Spleen (tissue), 11 donors: ENCODE measurements around the gene AMIGO1. TPM values are rescaled to one million over a fixed set of nuclear protein-coding genes. Genes with fewer than 3 reads are reported as not detected.

Experiments
- DNase-seq: peaks from one replicate; pipeline ENCODE4 v3.0.0-alpha.2; 2020
- H3K27ac ChIP-seq, 8 donors: fragments of 200-600 bp; sonication (generic) in 7 of 8; 1 replicate in 4 of 8; 2 replicates in 4 of 8; pipeline versions ENCODE4 v1.5.0 to v1.8.0; 2016 to 2021; ENCODE audit warnings: inconsistent platforms in 4 of 8, mild to moderate bottlenecking in 4 of 8, moderate library complexity in 1 of 8
- H3K27me3 ChIP-seq, 7 donors: fragments of 200-600 bp; sonication (generic) in 6 of 7; replicated peaks in 1 of 7; 1 replicate in 4 of 7; 2 replicates in 3 of 7; pipeline versions ENCODE4 v1.5.0 to v1.8.0; 2016 to 2021; ENCODE audit warnings: inconsistent platforms in 3 of 7, mild to moderate bottlenecking in 1 of 7
- H3K36me3 ChIP-seq, 6 donors: fragments of 200-600 bp; sonication (generic) in 5 of 6; 1 replicate in 4 of 6; 2 replicates in 2 of 6; pipeline versions ENCODE4 v1.5.0 to v1.8.0; 2016 to 2021; ENCODE audit warnings: inconsistent platforms in 2 of 6
- H3K4me1 ChIP-seq, 6 donors: fragments of 200-600 bp; sonication (generic) in 5 of 6; 1 replicate in 3 of 6; 2 replicates in 3 of 6; pipeline versions ENCODE4 v1.5.0 to v1.8.0; 2016 to 2021; ENCODE audit warnings: inconsistent platforms in 3 of 6
- H3K4me3 ChIP-seq, 8 donors: fragments of 200-600 bp; sonication (generic) in 7 of 8; 1 replicate in 4 of 8; 2 replicates in 4 of 8; pipeline versions ENCODE4 v1.5.0 to v1.8.0; 2016 to 2021; ENCODE audit warnings: inconsistent platforms in 4 of 8, mild to moderate bottlenecking in 4 of 8, moderate library complexity in 2 of 8
- H3K9me3 ChIP-seq, 8 donors: fragments of 200-600 bp; sonication (generic) in 7 of 8; 1 replicate in 4 of 8; 2 replicates in 4 of 8; pipeline versions ENCODE4 v1.5.0 to v1.8.0; 2016 to 2021; ENCODE audit warnings: inconsistent platforms in 4 of 8
- CTCF ChIP-seq, 11 experiments: fragments of 200-600 bp in 7 of 11; fragments of 450-650 bp in 4 of 11; sonication (generic) in 4 of 11; IDR thresholded peaks in 8 of 11; conservative IDR thresholded peaks in 3 of 11; 1 replicate in 7 of 11; 2 replicates in 4 of 11; pipeline versions ENCODE4 v1.4.0 to v1.8.0; 2016 to 2021; ENCODE audit warnings: antibody characterized with exemption in 11 of 11, inconsistent platforms in 4 of 11, mild to moderate bottlenecking in 1 of 11
- POLR2A ChIP-seq, 3 donors: fragments of 450-650 bp; IDR thresholded peaks; one replicate each; pipeline ENCODE4 v1.5.1; 2017; ENCODE audit warnings: antibody characterized with exemption in 3 of 3, mild to moderate bottlenecking in 1 of 3
- POLR2AphosphoS5 ChIP-seq, 3 donors: sonication (generic); formaldehyde crosslinking; IDR thresholded peaks; one replicate each; pipeline ENCODE4 v1.5.1; 2017; ENCODE audit warnings: antibody characterized with exemption in 3 of 3
- WGBS, 5 donors: extraction: QIAGEN DNeasy Blood & Tissue Kit in 3 of 5; methylation state at CpG; one replicate each; pipeline versions ENCODE4 v1.1.5 to v1.1.7; 2013 to 2018; 5-methylcytosine and 5-hydroxymethylcytosine counted together
- intact Hi-C: fragments of 100-400 bp; cut with DNase I; formaldehyde crosslinking; loops from one replicate; pipeline ENCODE4 v1.15.0; 2023; ENCODE audit warnings: low total_unique reads
- polyA plus RNA-seq, 3 donors: library from polyadenylated mRNA; stranded (reverse); fragments of 200-250 nt; gene quantifications; one replicate each; pipeline ENCODE4 v1.2.1, GENCODE V29; 2013
- total RNA-seq, 7 donors: library from RNA; depleted of rRNA in 3 of 7; stranded (reverse); fragments of >200 nt in 3 of 7; fragmentation: NEBNext Ultra II Directional in 4 of 7; extraction: Animal tissue kit (Norgen Biotek cat#: 25700) in 4 of 7; gene quantifications; one replicate each; pipeline versions ENCODE4 v1.1.0 to v1.2.1, GENCODE V29; 2016 to 2021
- donor health status: healthy with polysubstance abuse.
- donor health status: DM: no; HTN: no; CAD: no; lungs with moderate emphysema.
- donor health status: DM: no; HTN: no; CAD: no.
- donor health status: Bipolar disorder and iron deficiency.
- donor health status: healthy.
- donor health status: DM: no; HTN: no; CAD: no.
- donor health status: DM: yes; HTN: yes; CAD: no.

The AMIGO1 gene
- total and polyA plus RNA-seq, 10 donors: 0.57 to 8.5 (median 5.4) TPM

- TF ChIP-seq POLR2AphosphoS5 (IDR thresholded peaks at IDR 0.05): peak in 1 of 3 donors; percentile 6
- TF ChIP-seq CTCF (IDR thresholded peaks at IDR 0.05 in 8 of 11, conservative IDR thresholded peaks at IDR 0.05 in 3 of 11): peak in 5 of 11 experiments; percentile 9 to 27 (median 13)
- no peak for TF ChIP-seq POLR2A (IDR thresholded peaks at IDR 0.05)
- peak overlapping the region; percentile 53 to 90 (median 70) for H3K4me3 ChIP-seq
- peak overlapping the region in 7 of 8 donors; percentile 32 to 97 (median 70) for H3K27ac ChIP-seq
- peaks cover 0 to 16% (median 0%) of the 10 kb centered on the region in 7 donors for H3K27me3 ChIP-seq
- H3K9me3 ChIP-seq: no peaks in the 10 kb centered on the region
- DNase-seq: peak; percentile 91
- H3K36me3 ChIP-seq: peaks cover 0 to 20% (median 0%) of the 10 kb centered on the region in 6 donors
- intact Hi-C loops: loop anchor here (2.0 kb wide), 1 partner anchor 56 kb away; the partner anchor contains the start of gene PSMA5
- 8 to 12% (median 10%) methylated on average over 27 to 29 of the region's 29 CpGs for WGBS, 5 donors
- peaks cover 7 to 43% (median 26%) of the 10 kb centered on the region in 6 donors for H3K4me1 ChIP-seq
Measured at GRCh38 chr1:109482791-109483671, 26.5 kb downstream of the AMIGO1 start.

GRCh38 chr1:109482242-109482641 is 27.3 kb downstream of the AMIGO1 start:
- H3K9me3 ChIP-seq: no peaks in the 10 kb centered on the region
- intact Hi-C loops: loop anchor here (2.0 kb wide), 1 partner anchor 55 kb away; the partner anchor contains the start of gene PSMA5
- H3K4me3 ChIP-seq: no peak overlapping the region
- TF ChIP-seq POLR2AphosphoS5 (IDR thresholded peaks at IDR 0.05) (no peak), CTCF (IDR thresholded peaks at IDR 0.05 in 8 of 11, conservative IDR thresholded peaks at IDR 0.05 in 3 of 11) (no peak), POLR2A (IDR thresholded peaks at IDR 0.05) (no peak)
- DNase-seq: no peak
- peaks cover 7 to 37% (median 25%) of the 10 kb centered on the region in 6 donors for H3K4me1 ChIP-seq
- no peak overlapping the region for H3K27ac ChIP-seq
- H3K27me3 ChIP-seq: peaks cover 0 to 24% (median 0%) of the 10 kb centered on the region in 7 donors
- peaks cover 0 to 12% (median 0%) of the 10 kb centered on the region in 6 donors for H3K36me3 ChIP-seq

- DNase-seq: no peak
- Histone ChIP-seq H3K27ac (no peak overlapping the region), H3K27me3 (peaks cover 0 to 29% (median 0%) of the 10 kb centered on the region in 7 donors), H3K4me1 (peaks cover 7 to 37% (median 25%) of the 10 kb centered on the region in 6 donors), H3K36me3 (peaks cover 0 to 9% (median 0%) of the 10 kb centered on the region in 6 donors), H3K9me3 (no peaks in the 10 kb centered on the region), H3K4me3 (no peak overlapping the region)
- no peak for TF ChIP-seq POLR2A (IDR thresholded peaks at IDR 0.05)
- 77 to 91% (median 82%) methylated on average over 2 of the region's 2 CpGs for WGBS, 5 donors
- intact Hi-C loops: loop anchor here (2.0 kb wide), 1 partner anchor 55 kb away; the partner anchor contains the start of gene PSMA5
Measured at GRCh38 chr1:109481646-109482045, 27.9 kb downstream of the AMIGO1 start.

GRCh38 chr1:109479901-109480300 is 29.6 kb downstream of the AMIGO1 start:
- intact Hi-C loops: no loop called here
- Histone ChIP-seq H3K4me1 (peaks cover 6 to 24% (median 16%) of the 10 kb centered on the region in 6 donors), H3K27me3 (peaks cover 0 to 38% (median 0%) of the 10 kb centered on the region in 7 donors), H3K27ac (no peak overlapping the region), H3K4me3 (no peak overlapping the region), H3K36me3 (no peaks in the 10 kb centered on the region), H3K9me3 (no peaks in the 10 kb centered on the region)
- DNase-seq: no peak
- WGBS, 5 donors: 87 to 100% (median 91%) methylated on average over 3 of the region's 3 CpGs
- no peak for TF ChIP-seq CTCF (IDR thresholded peaks at IDR 0.05 in 8 of 11, conservative IDR thresholded peaks at IDR 0.05 in 3 of 11)
- no peak for TF ChIP-seq POLR2A (IDR thresholded peaks at IDR 0.05)
- TF ChIP-seq POLR2AphosphoS5 (IDR thresholded peaks at IDR 0.05): no peak
